Esophagus squamous epithelium (tissue), 5 donors: ENCODE measurements around the gene WASHC4. TPM values are rescaled to one million over a fixed set of nuclear protein-coding genes. Genes with fewer than 3 reads are reported as not detected.

Experiments
- DNase-seq: peaks from one replicate; lab custom pipeline; 2025; lab: John Stamatoyannopoulos, UW
- H3K27ac ChIP-seq, 4 donors: fragments of 200-600 bp; sonication (generic); one replicate each; pipeline ENCODE4 v1.5.1; 2016 to 2019; ENCODE audit warnings: mild to moderate bottlenecking in 1 of 4
- H3K27me3 ChIP-seq, 4 donors: fragments of 200-600 bp; sonication (generic); 1 replicate in 3 of 4; 2 replicates in 1 of 4; pipeline versions ENCODE4 v1.5.1 to v1.6.0; 2017 to 2021; ENCODE audit warnings: antibody characterized with exemption in 1 of 4
- H3K36me3 ChIP-seq, 3 donors: fragments of 200-600 bp; sonication (generic); one replicate each; pipeline ENCODE4 v1.5.1; 2016 to 2019
- H3K4me1 ChIP-seq, 3 donors: fragments of 200-600 bp; sonication (generic); one replicate each; pipeline ENCODE4 v1.5.1; 2017 to 2019
- H3K4me3 ChIP-seq, 4 donors: fragments of 200-600 bp; sonication (generic); 1 replicate in 3 of 4; 2 replicates in 1 of 4; pipeline ENCODE4 v1.5.1; 2016 to 2019; ENCODE audit warnings: mild to moderate bottlenecking in 2 of 4, moderate library complexity in 1 of 4
- H3K9me3 ChIP-seq, 3 donors: fragments of 200-600 bp; sonication (generic); one replicate each; pipeline ENCODE4 v1.5.1; 2016 to 2019
- CTCF ChIP-seq, 6 experiments: fragments of 450-650 bp in 4 of 6; fragments of 200-600 bp in 2 of 6; sonication (generic) in 2 of 6; IDR thresholded peaks; one replicate each; pipeline ENCODE4 v1.5.1; 2016 to 2019; ENCODE audit warnings: antibody characterized with exemption in 6 of 6, mild to moderate bottlenecking in 4 of 6, moderate library complexity in 4 of 6
- POLR2A ChIP-seq, 4 donors: fragments of 450-650 bp; IDR thresholded peaks; one replicate each; pipeline ENCODE4 v1.6.1; 2017; ENCODE audit warnings: antibody characterized with exemption in 4 of 4, mild to moderate bottlenecking in 4 of 4, moderate library complexity in 3 of 4
- WGBS, 2 donors: methylation state at CpG; one replicate each; pipeline ENCODE4 v1.1.5; 2018; 5-methylcytosine and 5-hydroxymethylcytosine counted together
- intact Hi-C: fragments of 100-400 bp; cut with DNase I; formaldehyde crosslinking; loops from one replicate; pipeline ENCODE4 v1.15.0; 2022
- total RNA-seq, 4 donors: library from RNA; depleted of rRNA; stranded (reverse); fragments of >200 nt; gene quantifications; one replicate each; pipeline ENCODE4 v1.1.0, GENCODE V29; 2016
- donor health status: DM: yes; HTN: yes; CAD: no.

The WASHC4 gene
- total RNA-seq, 4 donors from 2014 or later = 22.8 to 42.3 (median 36.8) TPM

GRCh38 chr12:105110851-105111250 is 3.3 kb downstream of the WASHC4 start:
- H3K27me3 ChIP-seq = no peaks in the 10 kb centered on the region
- TF ChIP-seq POLR2A (IDR thresholded peaks at IDR 0.05) = no peak
- H3K36me3 ChIP-seq = peaks cover 0 to 41% (median 0%) of the 10 kb centered on the region in 3 donors
- 57 to 82% methylated on average over 4 of the region's 4 CpGs for WGBS, 2 donors
- intact Hi-C loops = no loop called here
- DNase-seq = no peak
- no peaks in the 10 kb centered on the region for H3K9me3 ChIP-seq
- H3K4me3 ChIP-seq = no peak overlapping the region
- H3K27ac ChIP-seq = no peak overlapping the region
- H3K4me1 ChIP-seq = peaks cover 0 to 67% (median 21%) of the 10 kb centered on the region in 3 donors

- TF ChIP-seq POLR2A (IDR thresholded peaks at IDR 0.05) = no peak
- no peaks in the 10 kb centered on the region for H3K9me3 ChIP-seq
- H3K4me1 ChIP-seq = peaks cover 0 to 57% (median 21%) of the 10 kb centered on the region in 3 donors
- intact Hi-C loops = no loop called here
- DNase-seq = no peak
- no peak overlapping the region for H3K4me3 ChIP-seq
- peaks cover 4 to 64% (median 9%) of the 10 kb centered on the region in 3 donors for H3K36me3 ChIP-seq
- WGBS, 2 donors = 91 to 98% methylated on average over 3 of the region's 3 CpGs
- no peaks in the 10 kb centered on the region for H3K27me3 ChIP-seq
- H3K27ac ChIP-seq = no peak overlapping the region
These were observed 5.6 kb downstream of the WASHC4 start for GRCh38 chr12:105113094-105113493.

GRCh38 chr12:105116969-105117368 is 9.4 kb downstream of the WASHC4 start:
- H3K36me3 ChIP-seq = peaks cover 9 to 98% (median 26%) of the 10 kb centered on the region in 3 donors
- intact Hi-C loops = no loop called here
- TF ChIP-seq POLR2A (IDR thresholded peaks at IDR 0.05) (no peak), CTCF (IDR thresholded peaks at IDR 0.05) (no peak)

GRCh38 chr12:105120551-105120950 is 13.0 kb downstream of the WASHC4 start:
- no peaks in the 10 kb centered on the region for H3K4me1 ChIP-seq
- H3K27me3 ChIP-seq = no peaks in the 10 kb centered on the region
- no peak overlapping the region for H3K4me3 ChIP-seq
- intact Hi-C loops = no loop called here
- TF ChIP-seq POLR2A (IDR thresholded peaks at IDR 0.05) (no peak), CTCF (IDR thresholded peaks at IDR 0.05) (no peak)
- H3K36me3 ChIP-seq = peaks cover 9 to 100% (median 48%) of the 10 kb centered on the region in 3 donors
- DNase-seq = no peak
- no peak overlapping the region for H3K27ac ChIP-seq
- 76 to 86% methylated on average over 2 of the region's 2 CpGs for WGBS, 2 donors
- H3K9me3 ChIP-seq = no peaks in the 10 kb centered on the region

More at GRCh38 chr12:105116969-105117368, 9.4 kb downstream of the WASHC4 start:
- H3K9me3 ChIP-seq = no peaks in the 10 kb centered on the region
- no peaks in the 10 kb centered on the region for H3K27me3 ChIP-seq
- 79 to 86% methylated on average over 1 of the region's 1 CpG for WGBS, 2 donors
- DNase-seq = no peak
- no peak overlapping the region for H3K4me3 ChIP-seq
- peaks cover 0 to 19% (median 0%) of the 10 kb centered on the region in 3 donors for H3K4me1 ChIP-seq
- H3K27ac ChIP-seq = no peak overlapping the region

- intact Hi-C loops = no loop called here
- peaks cover 0 to 96% (median 8%) of the 10 kb centered on the region in 3 donors for H3K36me3 ChIP-seq
These were observed 30.7 kb downstream of the WASHC4 start for GRCh38 chr12:105138248-105138647.

More at GRCh38 chr12:105138248-105138647, 30.7 kb downstream of the WASHC4 start:
- H3K9me3 ChIP-seq = no peaks in the 10 kb centered on the region
- no peak for DNase-seq
- TF ChIP-seq CTCF (IDR thresholded peaks at IDR 0.05) (no peak), POLR2A (IDR thresholded peaks at IDR 0.05) (no peak)
- no peaks in the 10 kb centered on the region for H3K27me3 ChIP-seq
- 82 to 96% methylated on average over 2 of the region's 2 CpGs for WGBS, 2 donors
- no peaks in the 10 kb centered on the region for H3K4me1 ChIP-seq
- no peak overlapping the region for H3K4me3 ChIP-seq
- H3K27ac ChIP-seq = no peak overlapping the region
